ENCODE data around the gene FBXL22. TPM values are rescaled to one million over a fixed set of nuclear protein-coding genes. Genes with fewer than 3 reads are reported as not detected.

Gene FBXL22
- total and polyA plus RNA-seq, 2 experiments from 2014 or later: 0.26 TPM; not detected in 1

- no peaks in the 10 kb centered on the region for H3K9me2 ChIP-seq (ENCODE audit: insufficient read depth)
- Mint-ChIP-seq H3K4me1 (peaks cover 5% of the 10 kb centered on the region), H3K36me3 (ENCODE audit: low read depth) (peaks cover 12% of the 10 kb centered on the region), H3K4me3 (no peak overlapping the region), H3K9me3 (no peaks in the 10 kb centered on the region; the same call in 2 of the 3 replicates), H3K27ac (no peak overlapping the region), H3K27me3 (ENCODE audit: insufficient read depth, low read depth, poor library complexity) (no peaks in the 10 kb centered on the region)
- no peak for ATAC-seq
- H4K20me1 ChIP-seq (replicated peaks; ENCODE audit: insufficient read depth): no peaks in the 10 kb centered on the region
- no peak overlapping the region for H2AFZ ChIP-seq
- no peaks in the 10 kb centered on the region for H3K36me3 ChIP-seq (ENCODE audit: insufficient read depth)
- TF ChIP-seq REST (IDR thresholded peaks at IDR 0.05; ENCODE audit: unreplicated experiment): no peak
- no peak for TF ChIP-seq JUNB (IDR thresholded peaks at IDR 0.05; ENCODE audit: unreplicated experiment)
- no peak for TF ChIP-seq CTCF (conservative IDR thresholded peaks at IDR 0.05; ENCODE audit: low read depth in 2 of 2)
- TF ChIP-seq EZH2 (IDR thresholded peaks at IDR 0.05; ENCODE audit: low read depth, unreplicated experiment): no peak
- no peak for TF ChIP-seq ZNF331 (CRISPR knock-in tag; IDR thresholded peaks at IDR 0.05; ENCODE audit: low read depth)
- no peak for TF ChIP-seq CREB1 (CRISPR knock-in tag; IDR thresholded peaks at IDR 0.05; ENCODE audit: low read depth)
- no peak for TF ChIP-seq ZNF114 (CRISPR knock-in tag; IDR thresholded peaks at IDR 0.05)
- TF ChIP-seq NANOG (IDR thresholded peaks at IDR 0.05; ENCODE audit: borderline replicate concordance): no peak
- H3K4me3 ChIP-seq: no peak overlapping the region
- DNase-seq (ENCODE audit: low spot score): no peak
- H3K4me1 ChIP-seq (ENCODE audit: insufficient read depth): 0 out of 2 replicates have a peak, but pooled peaks cover 5% of the 10 kb centered on the region
- H3K79me2 ChIP-seq (replicated peaks; ENCODE audit: insufficient read depth): no peaks in the 10 kb centered on the region
- H3K4me2 ChIP-seq: no peak overlapping the region
- H3K27me3 ChIP-seq (ENCODE audit: insufficient read depth): no peaks in the 10 kb centered on the region
- no peak overlapping the region for H3K27ac ChIP-seq (ENCODE audit: low read depth)
- no peaks in the 10 kb centered on the region for H3F3A ChIP-seq (replicated peaks; ENCODE audit: low read depth)
Measured at GRCh38 chr15:63582718-63583426, 14.3 kb upstream of the FBXL22 start.

GRCh38 chr15:63586790-63587189, 10.4 kb upstream of the FBXL22 start:
- peaks cover 5% of the 10 kb centered on the region for H3K4me1 Mint-ChIP-seq
- Histone ChIP-seq H3K4me3 (no peak overlapping the region), H3K79me2 (replicated peaks; ENCODE audit: insufficient read depth) (no peaks in the 10 kb centered on the region), H3F3A (replicated peaks; ENCODE audit: low read depth) (no peaks in the 10 kb centered on the region), H4K20me1 (replicated peaks; ENCODE audit: insufficient read depth) (no peaks in the 10 kb centered on the region), H3K36me3 (ENCODE audit: insufficient read depth) (no peaks in the 10 kb centered on the region), H3K4me2 (no peak overlapping the region), H3K4me1 (ENCODE audit: insufficient read depth) (0 out of 2 replicates have a peak, but pooled peaks cover 5% of the 10 kb centered on the region), H3K27me3 (ENCODE audit: insufficient read depth) (no peaks in the 10 kb centered on the region), H3K27ac (ENCODE audit: low read depth) (no peak overlapping the region), H3K9me2 (ENCODE audit: insufficient read depth) (no peaks in the 10 kb centered on the region), H2AFZ (no peak overlapping the region)
- H3K27ac Mint-ChIP-seq: no peak overlapping the region
- no peak overlapping the region for H3K4me3 Mint-ChIP-seq
- peak; percentile 96 for ATAC-seq
- peak; percentile 78 for DNase-seq (ENCODE audit: low spot score)
- H3K36me3 Mint-ChIP-seq (ENCODE audit: low read depth): peaks cover 27% of the 10 kb centered on the region
- no peaks in the 10 kb centered on the region for H3K27me3 Mint-ChIP-seq (ENCODE audit: insufficient read depth, low read depth, poor library complexity)
- no peaks in the 10 kb centered on the region; the same call in 2 of the 3 replicates for H3K9me3 Mint-ChIP-seq
- TF ChIP-seq ETS1 (IDR thresholded peaks at IDR 0.05) (no peak), CTCF (conservative IDR thresholded peaks at IDR 0.05; ENCODE audit: low read depth in 2 of 2) (peak; percentile 60 to 61), REST (IDR thresholded peaks at IDR 0.05; ENCODE audit: unreplicated experiment) (no peak)

Measured in GM23338 (cell line).